HG03571 (cell line): ENCODE data around the gene ALDH3B2.
"Not testable (repeated sequence)": the region's sequence is repeated elsewhere in the genome, so short reads cannot be mapped to it uniquely, and the experiment has no call there.

ENCODE experiments used
- ATAC-seq: cut with Tn5 transposase; IDR thresholded peaks from one replicate; pipeline ENCODE4 v1.9.1; 2021; ENCODE audit not compliant: unreplicated experiment

The ALDH3B2 gene

DNA sequence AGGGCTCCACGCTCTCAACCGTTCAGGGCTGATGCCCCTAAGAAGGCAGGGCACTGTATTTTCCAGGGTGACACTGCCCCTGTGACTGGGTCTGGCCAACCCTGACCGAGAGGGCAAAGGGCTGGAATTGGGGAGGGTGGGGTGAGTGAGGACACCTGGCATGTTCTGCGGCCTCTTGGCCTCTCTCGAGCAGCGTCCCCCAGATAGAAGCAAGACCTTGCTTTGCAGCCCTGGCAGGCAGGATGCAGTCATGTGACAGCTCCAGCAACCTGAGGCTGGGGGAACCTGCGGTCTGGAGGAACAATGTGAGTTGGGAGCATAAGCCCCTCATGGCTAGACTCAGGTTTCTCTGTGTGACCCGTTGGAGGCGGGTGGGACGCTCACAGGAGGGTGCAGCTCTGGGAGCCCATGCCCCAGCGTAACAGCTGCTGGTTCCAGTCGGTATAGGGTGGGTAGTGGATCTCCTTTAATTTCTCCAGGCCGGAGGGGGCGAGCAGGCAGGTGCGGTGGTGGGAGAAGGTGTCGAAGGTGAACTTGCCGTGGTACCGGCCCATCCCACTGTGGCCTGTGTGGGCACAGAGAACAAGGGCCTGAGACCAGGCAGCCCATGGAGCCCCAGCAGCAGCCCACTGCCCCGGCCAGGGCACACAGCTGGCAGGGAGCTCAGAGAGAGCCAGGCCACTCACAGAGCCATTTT, 11.4 kb downstream of the ALDH3B2 start:
- ATAC-seq, result no peak

DNA sequence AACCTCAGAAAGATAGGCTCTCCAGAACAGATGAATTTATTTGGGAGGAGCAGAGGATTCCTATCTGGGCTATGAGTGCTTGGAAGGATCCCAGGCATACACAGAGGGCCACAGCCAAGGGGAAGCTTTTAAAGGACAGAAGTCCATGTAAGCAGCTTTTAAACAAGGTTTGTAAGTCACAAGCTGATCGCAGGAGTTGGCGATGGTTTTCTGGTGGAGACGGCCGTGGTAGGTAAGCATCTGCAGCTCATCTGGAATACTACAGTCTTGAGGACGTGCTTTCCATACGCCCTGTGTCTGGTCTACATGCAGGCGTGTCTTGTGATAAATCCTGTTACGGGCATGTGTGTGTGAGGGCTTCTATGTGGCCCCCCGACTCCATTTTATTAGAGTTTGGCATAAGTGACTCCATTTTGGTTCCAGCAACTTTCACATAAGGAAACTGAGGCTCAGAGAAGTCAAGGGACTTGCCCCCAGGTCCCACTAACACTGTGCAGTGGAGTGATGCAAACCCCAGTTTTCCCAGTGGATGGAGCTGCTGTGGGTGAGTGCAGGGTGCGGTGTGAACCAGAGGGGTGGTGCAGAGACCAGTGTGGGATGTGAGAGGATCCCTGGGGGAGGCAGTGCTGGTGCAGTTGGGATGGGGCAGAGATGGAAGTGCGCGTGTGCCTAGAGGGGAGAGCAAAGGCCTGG, 12.1 kb downstream of the ALDH3B2 start:
- ATAC-seq, result no peak

DNA sequence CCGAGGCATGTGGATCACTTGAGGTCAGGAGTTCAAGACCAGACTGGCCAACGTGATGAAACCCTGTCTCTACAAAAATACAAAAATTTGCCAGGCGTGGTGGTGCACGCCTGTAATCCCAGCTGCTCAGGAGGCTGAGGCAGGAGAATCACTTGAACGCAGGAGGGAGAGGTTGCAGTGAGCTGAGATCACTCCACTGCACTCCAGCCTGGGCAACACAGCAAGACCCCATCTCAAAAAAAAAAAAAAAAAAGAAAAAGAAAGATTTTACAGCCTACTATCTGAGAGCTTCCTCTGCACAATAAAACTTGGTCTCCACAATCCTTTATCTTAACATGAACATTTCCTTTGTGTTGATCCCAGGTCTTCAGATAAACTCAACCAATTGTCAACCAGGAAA, 13.7 kb downstream of the ALDH3B2 start:
- ATAC-seq, result not testable (repeated sequence)

DNA sequence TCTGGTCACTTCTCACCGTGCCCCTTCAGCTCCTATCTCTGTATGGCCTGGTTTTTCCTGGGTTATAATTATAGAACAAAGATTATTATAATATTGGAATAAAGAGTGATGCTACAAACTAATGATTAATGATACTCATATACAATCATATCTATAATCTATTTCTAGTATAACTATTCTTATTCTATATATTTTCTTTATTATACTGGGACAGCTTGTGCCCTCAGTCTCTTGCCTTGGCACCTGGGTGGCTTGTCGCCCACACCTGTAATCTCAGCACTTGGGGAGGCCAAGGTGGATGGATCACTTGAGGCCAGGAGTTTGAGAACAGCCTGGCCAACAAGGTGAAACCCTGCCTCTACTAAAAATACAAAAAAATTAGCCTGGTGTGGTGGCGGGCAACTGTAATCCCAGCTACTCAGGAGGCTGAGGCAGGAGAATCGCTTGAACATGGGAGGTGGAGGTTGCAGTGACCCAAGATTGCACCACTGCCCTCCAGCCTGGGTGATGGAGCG, 14.7 kb downstream of the ALDH3B2 start:
- ATAC-seq, result not testable (repeated sequence)

DNA sequence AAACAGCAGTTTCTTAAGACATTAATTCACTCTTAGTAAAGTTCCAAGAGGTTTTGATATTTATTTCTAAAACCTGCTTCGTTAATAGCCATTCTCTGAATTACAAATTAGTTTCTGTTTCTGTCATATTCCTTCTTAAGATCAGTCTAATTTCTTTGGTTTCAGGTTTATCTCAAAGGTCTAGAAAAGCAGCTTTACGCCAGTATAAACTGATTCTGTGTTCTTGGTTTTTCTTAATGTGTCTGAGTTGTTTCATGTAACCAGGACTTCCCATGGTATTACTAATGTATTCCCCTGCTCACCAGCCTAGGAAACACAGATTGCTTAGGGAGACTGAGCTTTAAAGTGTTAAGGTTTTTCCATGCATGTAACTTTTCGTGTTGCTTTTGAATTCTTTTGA, 17.1 kb downstream of the ALDH3B2 start:
- ATAC-seq, result no peak

DNA sequence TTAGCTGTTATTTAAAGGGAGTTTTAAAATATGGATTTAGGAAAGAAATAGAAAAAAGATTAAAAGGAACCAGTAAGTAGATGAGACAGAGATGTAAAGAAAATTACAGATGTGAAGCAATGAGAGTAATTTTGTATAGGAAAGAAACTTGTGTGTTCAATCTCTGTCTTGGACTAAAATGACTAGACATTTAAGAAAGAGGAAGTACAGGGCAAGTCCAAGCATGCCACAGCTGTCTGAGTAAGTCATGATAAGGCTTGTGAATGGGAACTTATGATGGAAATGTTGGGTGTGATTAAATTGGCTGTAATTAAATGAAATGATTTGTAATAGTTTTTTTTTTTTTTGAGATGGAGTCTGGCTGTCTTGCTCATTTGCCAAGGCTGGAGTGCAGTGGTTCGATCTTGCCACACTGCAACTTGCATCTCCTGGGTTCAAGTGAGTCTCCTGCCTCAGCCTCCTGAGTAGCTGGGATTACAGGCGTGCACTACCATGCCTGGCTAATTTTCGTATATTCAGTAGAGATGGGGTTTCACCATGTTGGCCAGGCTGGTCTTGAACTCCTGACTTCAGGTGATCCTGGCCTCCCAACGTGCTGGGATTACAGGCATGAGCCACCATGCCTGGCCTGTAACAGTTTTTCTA, 18.0 kb downstream of the ALDH3B2 start:
- no peak for ATAC-seq

DNA sequence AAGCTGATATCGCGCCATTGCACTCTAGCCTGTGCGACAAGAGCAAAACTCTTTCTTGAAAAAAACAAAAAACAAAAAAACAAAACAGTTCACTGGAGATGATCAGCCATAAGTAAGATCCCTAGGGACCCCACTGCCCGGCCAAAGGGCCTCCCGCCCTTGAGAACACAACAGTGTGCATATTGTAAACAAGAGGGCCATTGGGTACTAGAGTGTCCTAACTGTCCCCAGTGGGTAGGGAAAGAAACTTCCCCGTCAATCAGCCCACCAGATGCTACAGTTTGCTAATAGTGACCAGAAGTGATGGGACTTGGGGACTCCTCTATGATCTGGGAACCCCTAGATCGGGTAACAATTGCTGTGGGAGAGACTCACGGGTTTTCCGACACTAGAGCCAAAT, 20.2 kb downstream of the ALDH3B2 start:
- ATAC-seq, result no peak

DNA sequence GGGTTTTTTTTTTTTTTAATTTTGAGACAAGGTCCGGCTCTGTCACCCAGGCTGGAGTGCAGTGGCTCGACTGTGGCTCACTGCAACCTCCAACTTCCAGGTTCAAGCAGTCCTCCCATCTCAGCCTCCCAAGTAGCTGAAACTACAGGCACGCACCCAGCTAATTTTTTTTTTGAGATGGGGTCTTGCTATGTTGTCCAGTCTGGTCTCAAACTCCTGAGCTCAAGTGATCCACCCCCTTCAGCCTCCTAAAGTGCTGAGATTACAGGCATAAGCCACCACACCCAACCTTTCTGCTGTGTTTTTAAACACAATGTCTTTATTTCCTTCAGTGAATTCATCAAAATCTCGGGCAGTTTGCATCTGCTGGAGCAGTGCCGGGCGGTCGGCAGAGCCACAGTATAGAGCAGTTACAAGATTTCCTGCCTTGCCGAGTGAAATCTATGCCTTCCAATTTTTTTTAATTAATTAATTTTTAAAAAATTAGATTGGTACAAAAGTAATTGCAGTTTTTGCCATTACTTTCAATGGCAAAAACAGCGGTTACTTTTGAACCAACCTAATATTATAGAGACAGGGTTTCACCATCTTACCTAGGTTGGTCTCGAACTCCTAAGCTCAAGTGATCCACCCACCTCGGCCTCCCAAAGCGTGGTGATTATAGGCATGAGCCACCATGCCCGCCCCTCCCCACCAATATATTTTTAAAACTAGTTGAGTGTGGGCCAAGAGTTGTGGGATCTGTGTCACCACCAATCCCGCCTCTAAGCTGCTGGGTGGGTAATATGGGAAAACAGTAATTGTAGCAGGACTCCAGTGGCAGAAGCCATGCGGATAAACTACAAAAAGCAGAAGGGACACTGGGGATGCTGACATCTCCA, 21.2 kb downstream of the ALDH3B2 start:
- ATAC-seq, result no peak

DNA sequence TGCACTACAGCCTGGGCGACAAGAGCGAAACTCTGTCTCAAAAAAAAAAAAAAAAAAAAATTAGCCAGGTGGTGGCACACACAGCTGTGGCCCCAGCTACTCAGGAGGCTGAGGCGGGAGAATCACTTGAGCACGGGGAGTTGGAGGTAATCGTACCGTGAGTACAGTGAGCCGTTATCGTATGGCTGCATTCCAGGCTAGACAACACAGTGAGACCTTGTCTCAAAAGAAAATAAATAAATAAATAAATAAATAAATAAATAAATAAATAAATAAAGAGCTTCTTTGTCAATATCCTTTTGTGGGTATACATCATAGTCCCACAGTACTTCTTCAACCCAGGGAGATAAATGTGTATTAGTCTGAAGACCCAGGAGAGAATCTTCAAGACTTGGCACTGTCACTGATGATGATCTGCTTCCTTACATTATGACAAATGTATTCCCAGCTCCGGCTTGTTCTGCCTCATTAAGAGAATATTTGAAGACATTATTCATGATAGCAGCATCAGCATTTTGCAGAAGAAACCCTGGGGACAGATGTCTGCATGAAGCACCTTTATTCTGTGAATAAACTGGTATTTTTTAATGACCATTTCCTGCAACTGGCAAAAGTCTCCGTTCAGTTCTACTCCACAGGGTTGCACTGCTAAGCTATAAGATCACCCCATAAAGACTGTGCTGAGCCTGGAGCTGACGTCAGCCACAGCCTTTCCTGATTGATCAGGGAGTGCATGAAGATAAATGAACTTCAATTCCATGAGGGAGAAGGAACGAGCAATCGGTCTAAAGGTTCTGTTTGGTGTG, 22.2 kb downstream of the ALDH3B2 start:
- ATAC-seq, result no peak

DNA sequence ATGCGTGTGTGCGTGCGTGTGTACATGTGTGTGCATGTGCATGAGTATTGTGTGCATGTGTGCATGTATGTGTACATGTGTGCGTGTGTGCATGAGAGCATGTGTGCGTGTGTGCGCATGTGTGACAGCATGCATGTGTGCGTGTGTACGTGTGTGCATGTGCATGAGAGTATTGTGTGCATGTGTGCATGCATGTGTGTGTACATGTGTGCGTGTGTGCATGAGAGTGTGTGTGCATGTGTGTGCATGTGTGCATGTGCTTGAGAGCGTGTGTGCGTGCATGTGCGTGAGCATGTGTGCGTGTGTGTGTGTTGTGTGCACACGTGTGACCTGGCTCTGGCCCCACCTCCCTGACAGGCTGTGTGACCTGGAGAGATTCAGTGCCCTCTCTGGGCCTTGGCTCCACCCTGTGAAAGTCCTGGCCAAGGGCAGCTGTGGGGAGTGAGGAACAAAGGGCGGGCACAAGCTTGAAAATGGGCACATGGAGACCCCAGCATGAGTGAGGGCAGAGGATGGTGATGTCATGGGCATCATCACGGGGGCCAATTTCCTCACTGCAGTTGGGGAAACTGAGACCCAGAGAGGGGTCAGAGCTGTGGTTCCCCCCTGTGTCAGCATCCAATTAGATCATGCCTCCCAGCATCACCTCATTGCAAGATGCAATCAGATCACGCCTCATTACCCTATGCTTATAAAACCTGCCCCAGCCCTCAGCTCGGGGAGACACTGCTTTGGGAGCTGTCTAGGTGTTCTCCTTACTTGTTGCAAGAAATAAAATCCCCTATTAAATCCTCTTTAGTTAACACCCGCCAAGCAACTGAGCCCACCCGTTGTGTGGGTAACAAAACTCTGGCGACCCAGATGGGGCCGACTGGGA, 24.6 kb downstream of the ALDH3B2 start:
- no peak for ATAC-seq

DNA sequence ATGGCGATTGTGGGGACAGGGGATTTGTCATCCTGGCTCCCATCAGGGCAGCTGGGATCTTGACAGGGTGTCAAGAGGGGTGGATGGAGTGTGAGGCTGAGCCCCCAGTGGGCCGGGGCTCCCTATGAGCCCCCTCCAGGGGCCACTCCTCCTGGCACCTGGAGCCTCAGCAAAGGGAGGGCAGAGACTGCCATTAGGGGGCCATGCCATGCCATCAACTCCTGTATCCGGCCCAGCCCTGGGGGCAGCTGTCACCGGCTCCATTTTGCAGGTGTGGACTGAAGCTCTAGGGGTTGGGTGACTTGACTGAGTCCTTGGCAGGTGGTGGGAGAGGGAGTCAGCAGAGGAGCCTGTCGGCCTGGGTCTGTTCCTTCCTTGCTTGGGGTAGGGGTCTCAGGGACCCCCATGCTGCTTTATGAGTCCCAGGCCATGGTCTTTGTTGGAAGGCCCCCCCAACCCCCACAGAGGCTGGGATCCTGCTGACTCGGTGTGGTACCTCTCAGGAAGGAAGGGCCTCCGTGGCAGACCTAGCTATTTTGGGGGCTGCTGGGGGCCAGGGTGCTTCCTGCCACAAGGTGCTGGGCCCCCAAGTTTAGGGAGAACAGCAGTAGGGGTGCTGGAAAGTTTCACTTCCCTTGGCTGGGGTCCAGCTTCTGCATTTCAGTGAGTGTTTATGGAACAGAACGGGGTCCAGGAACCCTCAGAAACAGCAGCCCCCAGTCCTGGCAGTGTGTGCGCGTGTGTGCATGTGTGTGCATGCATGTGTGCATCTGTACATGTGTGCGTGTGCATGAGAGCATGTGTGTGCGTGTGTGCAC, 25.4 kb downstream of the ALDH3B2 start:
- no peak for ATAC-seq

DNA sequence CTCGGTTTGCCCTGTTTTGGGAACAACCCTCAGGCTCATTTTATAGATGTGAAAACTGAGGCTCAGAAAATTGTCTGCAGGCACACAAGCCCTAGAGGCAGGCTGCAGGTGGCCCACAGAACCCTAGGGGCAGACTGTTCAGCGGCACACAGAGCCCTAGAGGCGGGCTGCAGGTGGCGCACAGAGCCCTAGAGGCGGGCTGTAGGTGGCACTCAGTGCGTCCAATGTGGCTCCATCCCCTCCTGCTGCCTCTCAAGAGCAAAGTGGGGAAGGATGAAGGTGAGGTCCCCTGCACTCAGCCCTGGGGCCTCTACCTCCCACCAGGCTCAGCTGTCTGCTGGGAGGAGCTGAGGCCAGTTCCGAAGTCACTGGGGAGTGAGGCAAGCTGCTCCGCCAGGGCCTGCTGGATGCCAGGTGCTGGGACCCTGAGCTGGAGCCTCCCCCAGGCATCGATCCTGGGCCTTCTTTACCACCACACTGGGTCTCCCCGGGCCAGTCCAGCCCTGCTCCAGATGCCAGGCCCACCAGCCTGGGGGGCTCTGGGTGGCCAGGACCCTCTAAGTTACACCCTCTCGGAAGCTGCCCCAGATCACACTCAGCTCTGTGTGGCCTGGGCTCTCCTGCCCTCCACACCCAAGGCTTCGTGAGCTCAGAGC, 26.2 kb downstream of the ALDH3B2 start:
- no peak for ATAC-seq

DNA sequence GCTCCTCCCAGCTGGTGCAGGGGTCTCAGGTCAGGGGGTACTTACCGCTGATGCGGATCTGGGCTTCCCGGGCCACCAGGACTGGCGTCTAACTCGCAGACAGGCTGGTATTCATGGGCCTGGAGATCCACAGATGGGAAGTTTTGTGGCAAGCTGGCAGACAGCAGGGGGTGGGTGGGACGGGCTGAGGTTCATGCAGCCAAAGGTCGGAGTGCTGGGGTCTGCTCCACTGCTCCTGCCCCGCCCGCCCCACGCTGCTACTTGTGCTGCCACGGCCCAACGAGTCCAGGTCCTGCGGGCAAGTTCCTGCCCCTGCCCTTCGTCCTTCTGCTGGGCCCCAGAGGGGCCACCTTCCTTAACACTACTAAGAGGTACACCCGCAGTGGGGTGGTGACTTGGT, 27.0 kb downstream of the ALDH3B2 start:
- ATAC-seq, result no peak

DNA sequence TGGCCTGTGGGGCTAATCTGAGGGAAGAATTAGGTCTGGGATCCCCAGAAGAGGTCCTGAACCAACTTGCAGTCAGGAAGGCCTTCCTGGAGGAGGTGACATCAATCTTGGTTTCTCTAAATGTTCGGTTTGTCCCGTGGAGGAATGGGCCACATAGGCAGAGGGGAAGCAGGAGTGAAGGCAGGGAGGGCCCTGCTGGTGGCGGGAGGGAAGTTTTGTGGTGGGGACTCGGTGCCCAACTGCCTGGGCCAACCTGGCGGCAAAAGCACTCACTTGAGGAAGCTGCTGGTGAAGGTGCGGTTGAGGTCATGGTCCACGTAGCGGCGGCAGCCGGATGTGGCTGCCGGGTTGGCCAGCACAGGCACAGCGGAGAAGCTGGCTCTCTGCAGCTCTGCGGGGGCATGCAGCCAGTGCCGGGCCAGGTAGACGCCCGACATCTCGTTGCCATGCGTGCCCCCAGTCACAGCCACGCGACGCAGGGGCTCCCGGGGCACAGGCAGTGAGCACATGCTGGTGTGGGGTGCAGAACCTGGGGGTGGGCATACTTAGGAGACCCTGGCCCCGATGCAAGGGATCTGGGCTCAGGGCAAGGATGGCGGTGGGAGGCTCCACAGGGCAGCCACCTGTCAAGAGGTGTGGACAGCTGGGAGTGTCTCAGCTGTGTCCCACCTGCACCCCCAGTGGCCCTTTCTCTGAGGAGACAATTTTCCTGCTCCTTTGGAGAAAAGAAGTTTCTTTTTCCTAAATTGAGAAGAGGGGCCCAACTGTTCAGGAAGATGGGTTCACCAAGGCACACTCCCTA, 27.7 kb downstream of the ALDH3B2 start:
- ATAC-seq, result no peak

DNA sequence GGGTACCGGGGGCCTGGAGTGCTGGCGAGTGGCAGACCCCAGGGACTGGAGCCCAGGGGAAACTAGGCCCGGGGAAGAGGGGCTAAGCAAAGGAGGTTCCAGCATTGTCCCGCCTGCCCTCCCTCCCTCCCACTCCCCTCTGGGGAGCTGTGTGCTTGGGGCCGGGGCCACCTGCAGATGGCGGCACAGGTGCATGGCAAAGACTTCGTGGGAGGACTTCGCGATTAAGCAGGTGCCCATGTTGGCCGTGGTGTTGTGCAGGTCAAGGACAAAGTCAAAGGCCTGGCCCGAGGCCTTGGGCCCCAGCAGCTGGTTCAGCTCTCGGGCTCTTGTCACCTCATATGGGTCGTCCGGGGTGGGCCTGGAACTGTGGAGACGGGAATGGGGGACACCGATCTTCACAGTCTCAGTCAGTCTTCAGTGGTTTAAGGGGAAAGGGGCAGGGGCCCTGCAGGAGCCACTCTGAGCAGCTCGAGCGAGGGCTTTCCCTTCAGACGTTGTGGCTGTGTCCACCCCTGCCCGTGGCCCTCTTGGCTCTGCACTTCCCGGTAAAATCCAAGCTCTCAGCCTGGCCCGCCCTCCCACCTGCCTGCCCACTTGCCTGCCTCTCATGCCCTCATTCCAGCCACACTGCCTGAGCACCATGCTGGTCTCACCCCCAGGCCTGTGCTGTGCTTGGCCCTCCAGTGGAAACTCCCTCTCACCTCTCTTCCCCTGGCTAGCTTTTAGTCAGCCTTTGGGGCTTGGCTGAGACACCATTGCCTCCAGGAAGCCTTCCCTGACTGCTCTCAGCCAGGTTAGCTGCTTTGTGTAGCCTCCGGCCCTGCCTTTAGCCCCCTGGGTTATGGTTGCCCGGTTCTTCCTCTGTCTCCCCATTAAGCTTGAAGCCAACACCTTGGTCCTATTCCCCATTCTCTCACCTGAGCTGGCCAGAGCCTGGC, 28.6 kb downstream of the ALDH3B2 start:
- no peak for ATAC-seq
